Testis (tissue), 2 donors: ENCODE data around the gene RBM4.

Source experiments
- CTCF ChIP-seq, 3 experiments: fragments of 450-650 bp in 2 of 3; fragments of 200-600 bp in 1 of 3; sonication (generic) in 1 of 3; IDR thresholded peaks; one replicate each; pipeline ENCODE4 v1.5.1; 2016 to 2019; ENCODE audit warnings: antibody characterized with exemption in 3 of 3, mild to moderate bottlenecking in 2 of 3, moderate library complexity in 1 of 3
- POLR2A ChIP-seq: fragments of 450-650 bp; IDR thresholded peaks from one replicate; pipeline ENCODE4 v1.6.1; 2017; ENCODE audit warnings: antibody characterized with exemption, mild to moderate bottlenecking, moderate library complexity

DNA sequence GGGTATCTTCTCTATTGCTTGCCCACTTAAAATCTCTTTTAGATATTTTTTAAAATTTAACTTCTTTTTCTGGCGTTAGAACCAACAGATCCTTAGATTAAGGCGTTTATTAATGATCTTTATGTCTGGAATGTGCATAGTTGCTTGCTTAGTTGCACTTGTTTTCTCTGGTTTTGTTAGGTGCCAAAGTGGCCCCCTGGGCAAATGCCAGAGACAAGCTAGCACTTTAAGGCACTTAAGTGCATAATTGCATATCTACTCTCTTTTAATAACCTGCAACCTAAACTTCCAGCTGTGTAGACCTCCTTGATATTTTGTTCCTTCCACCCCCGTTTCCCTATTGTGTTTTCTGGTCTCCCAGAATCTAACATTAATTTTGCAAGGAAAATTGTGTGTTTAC lies 3.3 kb downstream of the RBM4 start:
- no peak for TF ChIP-seq CTCF (IDR thresholded peaks at IDR 0.05)
- no peak for TF ChIP-seq POLR2A
